Esophagus squamous epithelium (tissue), 4 donors: ENCODE results near the gene HECW1.

Experiments used
- CTCF ChIP-seq, 6 experiments: fragments of 450-650 bp in 4 of 6; fragments of 200-600 bp in 2 of 6; sonication (generic) in 2 of 6; IDR thresholded peaks; one replicate each; pipeline ENCODE4 v1.5.1; 2016 to 2019; ENCODE audit warnings: antibody characterized with exemption in 6 of 6, mild to moderate bottlenecking in 4 of 6, moderate library complexity in 4 of 6
- POLR2A ChIP-seq, 4 donors: fragments of 450-650 bp; IDR thresholded peaks; one replicate each; pipeline ENCODE4 v1.6.1; 2017; ENCODE audit warnings: antibody characterized with exemption in 4 of 4, mild to moderate bottlenecking in 4 of 4, moderate library complexity in 3 of 4

GRCh38 chr7:43166686-43167085 is 54.2 kb downstream of the HECW1 start:
- no peak for TF ChIP-seq CTCF (IDR thresholded peaks at IDR 0.05)
- no peak for TF ChIP-seq POLR2A (IDR thresholded peaks at IDR 0.05)
